Thoracic aorta (tissue), 2 donors: ENCODE measurements around the gene XXYLT1. TPM values are rescaled to one million over a fixed set of nuclear protein-coding genes. Genes with fewer than 3 reads are reported as not detected.
A peak's percentile ranks its signal among the peaks of the same experiment; 100 is the strongest.

Source experiments
- ATAC-seq: fragments of 150-250 bp; one replicate; pipeline ENCODE4 v1.8.0; 2017; ENCODE audit warnings: low read depth; ENCODE audit not compliant: insufficient number of reproducible peaks, low FRiP score
- DNase-seq: peaks from one replicate; pipeline ENCODE4 v3.0.0-alpha.2; 2020; ENCODE audit warnings: low spot score
- H3K27ac ChIP-seq, 2 donors: fragments of 200-600 bp; sonication (generic); 1 replicate in 1 of 2; 2 replicates in 1 of 2; pipeline ENCODE4 v1.5.1; 2016; ENCODE audit warnings: mild to moderate bottlenecking in 2 of 2, moderate library complexity in 2 of 2
- H3K27me3 ChIP-seq: fragments of 200-600 bp; sonication (generic); replicated peaks from 2 replicates; pipeline ENCODE4 v1.6.0; 2016; ENCODE audit warnings: mild to moderate bottlenecking; ENCODE audit not compliant: insufficient read depth
- H3K36me3 ChIP-seq: fragments of 200-600 bp; sonication (generic); one replicate; pipeline ENCODE4 v1.5.1; 2016
- H3K4me1 ChIP-seq, 2 donors: fragments of 200-600 bp; sonication (generic); 1 replicate in 1 of 2; 2 replicates in 1 of 2; pipeline versions ENCODE4 v1.5.1 to v1.6.0; 2016; ENCODE audit warnings: low read depth in 2 of 2, mild to moderate bottlenecking in 1 of 2; ENCODE audit not compliant: control insufficient read depth in 1 of 2
- H3K4me3 ChIP-seq: fragments of 200-600 bp; sonication (generic); 2 replicates; pipeline ENCODE4 v1.5.1; 2016; ENCODE audit warnings: mild to moderate bottlenecking
- H3K9me3 ChIP-seq: fragments of 200-600 bp; sonication (generic); 2 replicates; pipeline ENCODE4 v1.5.1; 2016
- CTCF ChIP-seq: fragments of 200-600 bp; sonication (generic); IDR thresholded peaks from one replicate; pipeline ENCODE4 v1.5.1; 2019; ENCODE audit warnings: antibody characterized with exemption
- total RNA-seq, 2 donors: library from RNA; depleted of rRNA; stranded (reverse); fragments of >200 nt; gene quantifications; one replicate each; pipeline versions ENCODE4 v1.1.0 to v1.2.3, GENCODE V29; 2016

The XXYLT1 gene
- total RNA-seq, 2 donors from 2014 or later, result 17.7 to 21.2 TPM

GRCh38 chr3:195178124-195178910, 92.6 kb downstream of the XXYLT1 start:
- TF ChIP-seq CTCF, result no peak
- Histone ChIP-seq H3K36me3 (no peaks in the 10 kb centered on the region), H3K27ac (no peak overlapping the region), H3K27me3 (no peaks in the 10 kb centered on the region), H3K4me1 (peaks cover 0 to 6% of the 10 kb centered on the region in 2 donors), H3K4me3 (peak overlapping the region; percentile 25), H3K9me3 (no peaks in the 10 kb centered on the region)
- no peak for ATAC-seq
- DNase-seq, result no peak

- Histone ChIP-seq H3K9me3 (no peaks in the 10 kb centered on the region), H3K4me1 (peaks cover 0 to 5% of the 10 kb centered on the region in 2 donors), H3K27ac (no peak overlapping the region), H3K27me3 (no peaks in the 10 kb centered on the region), H3K36me3 (no peaks in the 10 kb centered on the region), H3K4me3 (no peak overlapping the region)
- no peak for TF ChIP-seq CTCF
- DNase-seq (no peak), ATAC-seq (no peak)
Observed at GRCh38 chr3:195177422-195178123, 93.4 kb downstream of the XXYLT1 start.

GRCh38 chr3:195176776-195177175, 94.2 kb downstream of the XXYLT1 start:
- H3K9me3 ChIP-seq, result no peaks in the 10 kb centered on the region
- ATAC-seq (no peak), DNase-seq (no peak)
- no peaks in the 10 kb centered on the region for H3K36me3 ChIP-seq
- H3K4me1 ChIP-seq, result peaks cover 2 to 12% of the 10 kb centered on the region in 2 donors
- no peaks in the 10 kb centered on the region for H3K27me3 ChIP-seq
- no peak overlapping the region for H3K4me3 ChIP-seq
- H3K27ac ChIP-seq, result no peak overlapping the region
- TF ChIP-seq CTCF, result no peak

- Histone ChIP-seq H3K4me1 (peaks cover 8 to 21% of the 10 kb centered on the region in 2 donors), H3K36me3 (no peaks in the 10 kb centered on the region), H3K27me3 (no peaks in the 10 kb centered on the region), H3K4me3 (no peak overlapping the region), H3K27ac (no peak overlapping the region), H3K9me3 (no peaks in the 10 kb centered on the region)
- no peak for TF ChIP-seq CTCF
- DNase-seq (no peak), ATAC-seq (no peak)
Observed at GRCh38 chr3:195175476-195176337, 95.3 kb downstream of the XXYLT1 start.

- Histone ChIP-seq H3K27me3 (no peaks in the 10 kb centered on the region), H3K4me1 (peaks cover 8 to 22% of the 10 kb centered on the region in 2 donors), H3K27ac (no peak overlapping the region), H3K9me3 (no peaks in the 10 kb centered on the region), H3K36me3 (no peaks in the 10 kb centered on the region), H3K4me3 (no peak overlapping the region)
- DNase-seq (no peak), ATAC-seq (no peak)
- TF ChIP-seq CTCF, result no peak
Observed at GRCh38 chr3:195175076-195175475, 95.9 kb downstream of the XXYLT1 start.
